SJCRH30 (cell line): ENCODE measurements around the gene PARP12. TPM values are rescaled to one million over a fixed set of nuclear protein-coding genes. Genes with fewer than 3 reads are reported as not detected.

Experiments used
- DNase-seq, 2 experiments: peaks; one replicate each; pipeline ENCODE4 v3.0.0-alpha.2; 2015 to 2020
- H3K27ac ChIP-seq: fragments of 250-450 bp; sonication (Bioruptor Pico); 2 replicates; pipeline ENCODE4 v1.5.1; 2020; ENCODE audit warnings: mild to moderate bottlenecking, moderate library complexity
- H3K27me3 ChIP-seq: fragments of 250-450 bp; sonication (Bioruptor Pico); 2 replicates; pipeline ENCODE4 v1.5.1; 2020; ENCODE audit warnings: mild to moderate bottlenecking, moderate library complexity
- H3K36me3 ChIP-seq: fragments of 250-450 bp; sonication (Bioruptor Pico); 2 replicates; pipeline ENCODE4 v1.5.1; 2020; ENCODE audit warnings: mild to moderate bottlenecking, moderate library complexity
- H3K4me1 ChIP-seq: fragments of 250-450 bp; sonication (Bioruptor Pico); 2 replicates; pipeline ENCODE4 v1.5.1; 2020; ENCODE audit warnings: mild to moderate bottlenecking, moderate library complexity
- H3K4me3 ChIP-seq: fragments of 250-450 bp; sonication (Bioruptor Pico); 2 replicates; pipeline ENCODE4 v1.5.1; 2020; ENCODE audit warnings: mild to moderate bottlenecking, moderate library complexity
- H3K9me3 ChIP-seq: fragments of 250-450 bp; sonication (Bioruptor Pico); replicated peaks from 2 replicates; pipeline ENCODE4 v1.5.1; 2020; ENCODE audit warnings: mild to moderate bottlenecking, moderate library complexity
- total RNA-seq: library from RNA; depleted of rRNA; stranded (reverse); fragments of >200 nt; shearing (Covaris generic); gene quantifications from 2 replicates; pipeline ENCODE4 v1.2.3, GENCODE V29; 2014

Gene PARP12
- total RNA-seq, 1 experiment from 2014 or later: not detected

- Histone ChIP-seq H3K4me3 (no peak overlapping the region), H3K4me1 (no peaks in the 10 kb centered on the region), H3K9me3 (peaks cover 10% of the 10 kb centered on the region; the same call in 1 of the 2 replicates), H3K27ac (no peak overlapping the region), H3K27me3 (no peaks in the 10 kb centered on the region), H3K36me3 (no peaks in the 10 kb centered on the region)
- DNase-seq: no peak
These were observed 5.3 kb upstream of the PARP12 start for GRCh38 chr7:140068033-140068432.

GRCh38 chr7:140067052-140067451, 4.3 kb upstream of the PARP12 start:
- no peak for DNase-seq
- H3K9me3 ChIP-seq: peaks cover 10% of the 10 kb centered on the region; the same call in 1 of the 2 replicates
- H3K4me3 ChIP-seq: no peak overlapping the region
- no peaks in the 10 kb centered on the region for H3K27me3 ChIP-seq
- H3K36me3 ChIP-seq: no peaks in the 10 kb centered on the region
- H3K4me1 ChIP-seq: no peaks in the 10 kb centered on the region
- H3K27ac ChIP-seq: no peak overlapping the region

DNA sequence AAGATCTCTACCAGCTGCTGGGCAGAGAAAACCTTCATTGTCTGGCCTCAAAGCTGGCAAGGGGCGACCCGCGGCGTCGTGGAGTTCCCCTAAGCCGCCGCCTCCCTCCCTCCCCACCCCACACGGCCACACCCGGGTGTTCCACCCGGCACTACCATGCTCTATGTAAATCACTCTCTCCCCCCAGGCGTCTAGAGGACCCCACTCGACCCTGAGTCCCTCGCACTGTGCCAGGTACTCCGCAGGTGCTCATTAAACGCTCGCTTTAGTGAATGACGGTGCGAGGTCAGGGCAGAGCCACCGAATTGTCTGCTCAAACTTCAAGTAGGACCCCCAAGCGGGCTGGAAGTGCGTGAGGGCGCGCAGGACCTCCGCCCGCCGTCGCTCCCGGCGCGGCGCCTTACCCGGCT, 628 bp downstream of the PARP12 start:
- Histone ChIP-seq H3K9me3 (peaks cover 6% of the 10 kb centered on the region; the same call in 1 of the 2 replicates), H3K27me3 (no peaks in the 10 kb centered on the region), H3K27ac (no peak overlapping the region), H3K4me1 (peaks cover 11% of the 10 kb centered on the region), H3K4me3 (no peak overlapping the region), H3K36me3 (no peaks in the 10 kb centered on the region)
- no peak for DNase-seq

DNA sequence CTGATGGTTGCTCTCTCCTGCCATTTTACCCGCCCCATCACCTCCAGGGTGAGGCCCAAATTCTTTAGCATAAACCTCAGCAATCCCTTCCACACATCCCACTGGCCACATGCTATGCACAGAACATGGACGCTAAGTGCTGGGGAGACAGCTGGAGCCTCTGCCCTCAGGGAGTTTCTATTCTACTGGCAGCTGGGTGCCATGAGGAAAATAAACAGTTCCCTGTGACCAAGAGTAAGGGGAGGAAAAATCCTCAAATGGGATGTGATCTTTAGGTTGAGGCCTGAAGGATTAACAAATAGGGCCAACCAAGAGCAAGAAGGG, 1.2 kb downstream of the PARP12 start:
- Histone ChIP-seq H3K36me3 (no peaks in the 10 kb centered on the region), H3K4me1 (peaks cover 11% of the 10 kb centered on the region), H3K27ac (no peak overlapping the region), H3K27me3 (no peaks in the 10 kb centered on the region), H3K4me3 (no peak overlapping the region), H3K9me3 (peaks cover under 1% of the 10 kb centered on the region; the same call in 1 of the 2 replicates)
- DNase-seq: peak in 1 of 2 experiments; percentile 6

GRCh38 chr7:140060788-140061606, 1.8 kb downstream of the PARP12 start:
- Histone ChIP-seq H3K27me3 (no peaks in the 10 kb centered on the region), H3K27ac (peak overlapping the region; percentile 37), H3K4me3 (no peak overlapping the region), H3K4me1 (peaks cover 11% of the 10 kb centered on the region), H3K36me3 (no peaks in the 10 kb centered on the region), H3K9me3 (no peaks in the 10 kb centered on the region)
- peak; percentile 90 to 91 for DNase-seq

GRCh38 chr7:140060243-140060630, 2.5 kb downstream of the PARP12 start:
- no peak for DNase-seq
- Histone ChIP-seq H3K27ac (no peak overlapping the region; the same call in 1 of the 2 replicates), H3K9me3 (no peaks in the 10 kb centered on the region), H3K36me3 (no peaks in the 10 kb centered on the region), H3K27me3 (peaks cover 3% of the 10 kb centered on the region; the same call in 1 of the 2 replicates), H3K4me3 (no peak overlapping the region), H3K4me1 (peaks cover 11% of the 10 kb centered on the region)

GRCh38 chr7:140059273-140060242, 3.2 kb downstream of the PARP12 start:
- Histone ChIP-seq H3K36me3 (no peaks in the 10 kb centered on the region), H3K27ac (no peak overlapping the region), H3K4me1 (peaks cover 11% of the 10 kb centered on the region), H3K4me3 (no peak overlapping the region), H3K9me3 (no peaks in the 10 kb centered on the region), H3K27me3 (peaks cover 3% of the 10 kb centered on the region; the same call in 1 of the 2 replicates)
- peak in 1 of 2 experiments; percentile 8 for DNase-seq

GRCh38 chr7:140058517-140058916, 4.2 kb downstream of the PARP12 start:
- H3K4me3 ChIP-seq: no peak overlapping the region
- H3K4me1 ChIP-seq: peaks cover 11% of the 10 kb centered on the region
- DNase-seq: no peak
- no peaks in the 10 kb centered on the region for H3K9me3 ChIP-seq
- H3K36me3 ChIP-seq: no peaks in the 10 kb centered on the region
- H3K27ac ChIP-seq: no peak overlapping the region
- H3K27me3 ChIP-seq: peaks cover 3% of the 10 kb centered on the region; the same call in 1 of the 2 replicates

DNA sequence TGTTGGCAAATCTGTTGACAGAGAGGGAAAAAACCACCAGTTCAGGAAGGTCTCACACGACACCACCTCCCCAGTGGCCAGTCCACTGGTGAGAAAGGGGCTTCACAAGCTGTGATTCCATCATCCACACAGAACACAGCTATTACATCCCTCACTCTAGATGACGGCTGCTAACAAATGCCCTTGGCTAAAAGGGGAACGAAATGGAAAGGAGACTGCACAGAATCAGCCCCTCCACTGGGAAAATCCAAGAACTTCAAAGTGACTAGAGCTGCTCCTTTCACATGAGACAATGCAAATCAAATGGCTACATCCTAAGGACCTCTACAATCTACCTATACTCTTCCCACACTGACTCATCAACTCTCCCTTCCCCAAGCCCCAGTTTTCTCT, 5.6 kb downstream of the PARP12 start:
- Histone ChIP-seq H3K9me3 (no peaks in the 10 kb centered on the region), H3K36me3 (no peaks in the 10 kb centered on the region), H3K27me3 (peaks cover 3% of the 10 kb centered on the region; the same call in 1 of the 2 replicates), H3K27ac (no peak overlapping the region), H3K4me3 (no peak overlapping the region), H3K4me1 (peaks cover 11% of the 10 kb centered on the region)
- DNase-seq: no peak

DNA sequence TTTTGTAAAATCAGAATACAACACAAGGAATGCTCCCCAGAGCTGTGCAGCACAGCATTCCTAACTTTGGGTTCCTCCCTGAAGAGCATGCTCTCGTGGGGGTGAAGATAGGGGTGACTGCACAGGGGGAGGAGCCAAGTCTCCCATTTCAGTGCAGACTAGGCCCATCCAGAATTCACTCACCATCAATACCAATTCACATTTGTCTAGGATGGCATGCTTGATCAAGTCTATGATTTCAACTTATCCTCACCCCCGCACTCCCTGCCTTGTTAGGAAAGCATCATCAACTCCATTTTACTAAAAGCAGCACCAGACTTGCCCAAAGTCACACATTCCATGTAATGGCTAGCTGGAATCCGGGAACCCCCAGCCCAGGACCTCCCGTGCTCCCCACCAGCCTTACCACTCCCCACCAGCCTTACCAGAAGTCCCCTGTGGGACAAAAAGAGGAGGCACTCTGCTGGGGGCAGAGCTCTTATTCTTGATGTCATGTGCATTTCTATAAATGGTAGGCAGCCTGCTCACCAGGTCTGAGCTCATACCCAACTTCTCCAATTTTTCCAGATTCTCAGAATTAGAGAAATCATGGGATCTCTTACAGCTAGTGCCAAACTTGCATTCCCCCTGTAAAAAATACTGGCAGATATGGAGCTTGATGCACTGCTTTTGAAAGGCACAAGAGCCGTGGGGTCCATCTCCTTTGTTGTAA, 6.2 kb downstream of the PARP12 start:
- H3K4me3 ChIP-seq: no peak overlapping the region
- no peaks in the 10 kb centered on the region for H3K36me3 ChIP-seq
- H3K4me1 ChIP-seq: peaks cover 11% of the 10 kb centered on the region
- peaks cover 3% of the 10 kb centered on the region; the same call in 1 of the 2 replicates for H3K27me3 ChIP-seq
- H3K9me3 ChIP-seq: no peaks in the 10 kb centered on the region
- no peak for DNase-seq
- no peak overlapping the region for H3K27ac ChIP-seq

DNA sequence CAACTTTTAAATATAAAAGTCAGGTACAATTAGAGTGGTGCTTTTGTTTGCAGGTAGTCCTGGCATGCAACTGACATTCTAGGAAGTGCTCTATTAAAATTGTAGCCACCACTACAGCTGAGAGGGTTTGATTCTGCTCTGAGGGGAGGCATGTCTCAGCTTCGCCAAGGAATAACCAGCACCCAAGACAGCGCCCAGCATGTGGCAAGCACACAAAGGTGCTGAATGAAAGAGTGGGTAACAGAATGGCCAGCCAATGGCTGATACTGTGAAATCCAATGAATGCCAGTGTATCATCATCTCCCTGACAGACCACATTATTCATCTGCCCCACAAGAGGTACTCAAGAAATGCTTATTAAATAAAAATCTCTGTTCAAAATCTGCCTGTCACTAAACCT, 6.9 kb downstream of the PARP12 start:
- peaks cover 5% of the 10 kb centered on the region for H3K4me1 ChIP-seq
- H3K27ac ChIP-seq: no peak overlapping the region
- H3K4me3 ChIP-seq: no peak overlapping the region
- H3K36me3 ChIP-seq: no peaks in the 10 kb centered on the region
- no peaks in the 10 kb centered on the region for H3K9me3 ChIP-seq
- peaks cover 3% of the 10 kb centered on the region; the same call in 1 of the 2 replicates for H3K27me3 ChIP-seq
- DNase-seq: no peak

DNA sequence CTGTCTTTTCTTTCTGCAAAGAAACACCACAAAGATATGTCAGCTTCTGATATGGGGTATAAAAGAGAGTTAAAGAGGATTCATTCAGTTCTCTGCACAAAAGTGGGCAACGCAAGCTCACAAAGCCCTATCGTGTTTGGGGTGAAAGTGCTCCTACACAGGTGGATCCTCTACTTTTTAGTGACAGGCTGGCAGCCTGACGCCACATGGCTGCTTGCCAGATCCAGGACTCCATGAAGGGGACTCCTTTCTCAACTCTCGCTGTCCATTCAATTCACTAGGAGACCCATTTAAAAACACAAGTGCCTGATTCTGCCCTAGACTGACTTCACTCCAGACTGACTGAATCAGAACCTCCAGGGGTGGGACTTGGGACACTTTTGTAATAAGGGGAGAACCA, 8.0 kb downstream of the PARP12 start:
- no peak for DNase-seq
- H3K27ac ChIP-seq: no peak overlapping the region

DNA sequence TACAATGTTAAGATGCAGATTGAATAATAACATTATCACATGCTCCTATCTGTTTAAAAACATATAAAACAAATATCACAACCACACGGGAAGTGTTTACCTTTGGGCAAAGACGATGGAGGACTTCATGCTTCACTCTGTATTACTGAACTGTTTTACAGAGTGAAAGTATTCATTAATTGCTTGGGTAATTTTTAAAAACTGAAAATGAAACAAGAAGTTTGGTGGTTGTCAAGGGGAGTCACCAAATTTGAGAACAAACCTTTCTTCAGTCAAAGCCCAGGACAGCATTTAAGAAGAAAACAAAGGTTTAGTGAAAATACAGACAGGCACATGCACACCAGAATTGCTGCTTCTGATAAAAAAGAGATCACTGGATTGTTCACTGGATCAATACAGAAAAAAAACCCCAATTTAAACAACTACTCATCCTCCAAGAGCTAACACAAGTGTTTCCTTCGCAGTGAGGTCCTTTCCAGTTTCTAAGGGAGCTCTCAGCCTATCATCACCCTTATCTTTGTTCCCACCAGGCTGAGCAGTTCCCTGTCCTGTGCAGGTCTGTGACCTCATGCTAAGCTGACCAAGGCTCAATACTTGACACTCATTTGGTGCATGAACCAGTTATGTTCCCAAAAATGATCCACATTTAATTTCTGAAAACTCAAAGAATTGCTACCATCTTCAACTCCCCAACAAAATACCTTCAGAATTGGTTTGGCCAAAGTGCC, 8.8 kb downstream of the PARP12 start:
- H3K36me3 ChIP-seq: no peaks in the 10 kb centered on the region
- DNase-seq: no peak
- no peak overlapping the region for H3K4me3 ChIP-seq
- no peak overlapping the region for H3K27ac ChIP-seq
- H3K9me3 ChIP-seq: no peaks in the 10 kb centered on the region
- H3K4me1 ChIP-seq: no peaks in the 10 kb centered on the region
- H3K27me3 ChIP-seq: peaks cover 7% of the 10 kb centered on the region; the same call in 1 of the 2 replicates

More for the DNA sequence above, 8.0 kb downstream of the PARP12 start:
- no peaks in the 10 kb centered on the region for H3K4me1 ChIP-seq
- peaks cover 4% of the 10 kb centered on the region; the same call in 1 of the 2 replicates for H3K27me3 ChIP-seq
- no peaks in the 10 kb centered on the region for H3K36me3 ChIP-seq
- no peak overlapping the region for H3K4me3 ChIP-seq
- no peaks in the 10 kb centered on the region for H3K9me3 ChIP-seq

GRCh38 chr7:140051820-140052219, 10.9 kb downstream of the PARP12 start:
- Histone ChIP-seq H3K27me3 (peaks cover 7% of the 10 kb centered on the region; the same call in 1 of the 2 replicates), H3K9me3 (no peaks in the 10 kb centered on the region), H3K4me3 (no peak overlapping the region), H3K36me3 (no peaks in the 10 kb centered on the region), H3K4me1 (no peaks in the 10 kb centered on the region), H3K27ac (no peak overlapping the region)
- DNase-seq: no peak
